ENCODE results near the gene MALAT1. TPM values are rescaled to one million over a fixed set of nuclear protein-coding genes. Genes with fewer than 3 reads are reported as not detected.
A peak's percentile ranks its signal among the peaks of the same experiment; 100 is the strongest.

Gene MALAT1
- total and polyA plus RNA-seq, 8 donors, result 608 to 15,875 (median 753) TPM

DNA sequence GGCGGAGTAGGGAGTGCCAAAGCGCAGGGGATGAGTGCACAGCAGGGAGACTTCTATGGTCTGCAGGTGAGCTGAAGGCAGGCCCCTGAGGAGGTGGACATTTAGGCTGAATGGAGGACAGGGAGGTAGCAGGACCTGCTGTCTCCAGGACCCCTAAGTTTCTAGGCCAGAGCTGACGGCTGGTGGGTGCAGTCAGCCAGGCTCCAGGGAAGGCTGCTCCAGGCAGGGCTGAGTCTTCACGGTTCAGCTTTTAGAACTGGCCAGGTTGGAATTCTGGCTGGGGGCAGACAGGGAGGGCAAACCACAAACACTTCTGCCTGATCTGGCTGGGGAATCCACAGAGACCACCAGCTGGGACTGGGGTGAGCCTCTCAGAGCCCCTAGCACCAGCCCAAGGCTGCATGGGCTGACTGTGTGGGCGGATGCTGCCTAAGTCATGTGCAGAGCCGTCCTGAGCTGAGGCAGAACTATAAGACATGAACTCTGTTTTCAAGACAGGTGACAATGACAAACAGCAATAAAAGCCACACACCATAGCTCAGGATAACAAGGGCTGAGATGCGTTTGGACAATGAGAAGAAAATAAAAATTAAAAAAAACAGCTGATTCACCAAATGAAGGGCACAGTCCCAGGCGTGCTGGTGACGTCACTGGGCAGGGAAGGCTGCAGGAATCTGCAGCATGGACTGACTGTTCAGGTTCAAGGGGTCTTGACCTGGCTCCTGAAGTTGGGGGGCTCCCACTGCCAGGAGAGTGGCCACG is 10.4 kb upstream of the MALAT1 start:
- ATAC-seq (peak; percentile 1), DNase-seq (no peak)
- Histone ChIP-seq H3K36me3 (no peaks in the 10 kb centered on the region), H3K9me3 (no peaks in the 10 kb centered on the region), H3K4me1 (peaks cover 64 to 81% of the 10 kb centered on the region in 2 donors), H3K27ac (peak overlapping the region; percentile 94 to 99), H3K27me3 (no peaks in the 10 kb centered on the region), H3K4me3 (peak overlapping the region in 1 of 2 donors; percentile 14)
- TF ChIP-seq CTCF (IDR thresholded peaks at IDR 0.05), result no peak
- intact Hi-C loops (cut with DNase I), result no loop called here

- TF ChIP-seq CTCF (IDR thresholded peaks at IDR 0.05), result no peak
- peak overlapping the region; percentile 94 to 99 for H3K27ac ChIP-seq
- no peak for DNase-seq
- peak; percentile 1 for ATAC-seq
- no peaks in the 10 kb centered on the region for H3K36me3 ChIP-seq
- peaks cover 71 to 88% of the 10 kb centered on the region in 2 donors for H3K4me1 ChIP-seq
- H3K4me3 ChIP-seq, result no peak overlapping the region
- intact Hi-C loops (cut with DNase I), result no loop called here
- H3K27me3 ChIP-seq, result no peaks in the 10 kb centered on the region
- no peaks in the 10 kb centered on the region for H3K9me3 ChIP-seq
Observed at GRCh38 chr11:65489035-65489705, 9.7 kb upstream of the MALAT1 start.

- intact Hi-C loops (cut with DNase I), result no loop called here
- DNase-seq, result peak in 1 of 4 donors; percentile 59
Observed at GRCh38 chr11:65489706-65490320, 9.0 kb upstream of the MALAT1 start.

GRCh38 chr11:65491163-65491465 is 7.7 kb upstream of the MALAT1 start:
- ATAC-seq (no peak), DNase-seq (no peak)
- intact Hi-C loops (cut with DNase I), result no loop called here
- H3K9me3 ChIP-seq, result no peaks in the 10 kb centered on the region
- no peaks in the 10 kb centered on the region for H3K36me3 ChIP-seq
- TF ChIP-seq CTCF (IDR thresholded peaks at IDR 0.05), result no peak
- peaks cover 83 to 99% of the 10 kb centered on the region in 2 donors for H3K4me1 ChIP-seq
- no peak overlapping the region for H3K4me3 ChIP-seq
- H3K27me3 ChIP-seq, result no peaks in the 10 kb centered on the region
- peak overlapping the region; percentile 94 to 99 for H3K27ac ChIP-seq

More at GRCh38 chr11:65489706-65490320, 9.0 kb upstream of the MALAT1 start:
- Histone ChIP-seq H3K9me3 (no peaks in the 10 kb centered on the region), H3K36me3 (no peaks in the 10 kb centered on the region), H3K4me3 (no peak overlapping the region), H3K27me3 (no peaks in the 10 kb centered on the region), H3K27ac (peak overlapping the region; percentile 94 to 99), H3K4me1 (peaks cover 78 to 94% of the 10 kb centered on the region in 2 donors)
- no peak for ATAC-seq
- no peak for TF ChIP-seq CTCF (IDR thresholded peaks at IDR 0.05)
